Trophoblast cell (in vitro differentiated cells and primary cell): ENCODE measurements around the gene AATK.
A peak's percentile ranks its signal among the peaks of the same experiment; 100 is the strongest.

Experiments used
- DNase-seq, 2 donors: peaks; one replicate each; pipeline ENCODE4 v3.0.0-alpha.2; 2016
- H2AFZ ChIP-seq: 2 replicates; pipeline ENCODE4 v1.6.1; 2013; ENCODE audit warnings: low read length, moderate library complexity, mild to moderate bottlenecking; ENCODE audit not compliant: insufficient read depth, poor library complexity
- H2AK5ac ChIP-seq: 2 replicates; pipeline ENCODE4 v1.6.1; 2013; ENCODE audit warnings: mild to moderate bottlenecking, low read length
- H2BK120ac ChIP-seq: 2 replicates; pipeline ENCODE4 v1.6.1; 2013; ENCODE audit warnings: low read length, mild to moderate bottlenecking, moderate library complexity; ENCODE audit not compliant: insufficient read depth, poor library complexity
- H2BK12ac ChIP-seq: 2 replicates; pipeline ENCODE4 v1.6.1; 2013; ENCODE audit warnings: mild to moderate bottlenecking, low read length, moderate library complexity
- H2BK5ac ChIP-seq: 2 replicates; pipeline ENCODE4 v1.6.1; 2013; ENCODE audit warnings: low read length, low read depth, moderate library complexity, mild to moderate bottlenecking; ENCODE audit not compliant: poor library complexity
- H3K14ac ChIP-seq: 2 replicates; pipeline ENCODE4 v1.6.1; 2013; ENCODE audit warnings: mild to moderate bottlenecking, low read length
- H3K18ac ChIP-seq: 2 replicates; pipeline ENCODE4 v1.6.1; 2013; ENCODE audit warnings: mild to moderate bottlenecking, low read length
- H3K23ac ChIP-seq: 2 replicates; pipeline ENCODE4 v1.6.1; 2013; ENCODE audit warnings: low read length
- H3K27ac ChIP-seq: 2 replicates; pipeline ENCODE4 v1.5.1; 2013; ENCODE audit warnings: low read depth, mild to moderate bottlenecking, inconsistent platforms, low read length, moderate library complexity
- H3K27me3 ChIP-seq: 2 replicates; pipeline ENCODE4 v1.6.1; 2013; ENCODE audit warnings: inconsistent platforms, mild to moderate bottlenecking, low read length, moderate library complexity; ENCODE audit not compliant: insufficient read depth
- H3K36me3 ChIP-seq, 2 experiments: 1 replicate in 1 of 2; 2 replicates in 1 of 2; pipeline ENCODE4 v1.6.1; 2013; ENCODE audit warnings: low read length in 2 of 2, mild to moderate bottlenecking in 2 of 2, moderate library complexity in 1 of 2; ENCODE audit not compliant: insufficient read depth in 2 of 2, control insufficient read depth in 1 of 2
- H3K4ac ChIP-seq: 2 replicates; pipeline ENCODE4 v1.6.1; 2013; ENCODE audit warnings: low read depth, mild to moderate bottlenecking, low read length, moderate library complexity
- H3K4me1 ChIP-seq, 2 experiments: 1 replicate in 1 of 2; 2 replicates in 1 of 2; pipeline ENCODE4 v1.6.1; 2013; ENCODE audit warnings: low read length in 2 of 2, mild to moderate bottlenecking in 2 of 2, moderate library complexity in 1 of 2; ENCODE audit not compliant: insufficient read depth in 2 of 2, control insufficient read depth in 1 of 2
- H3K4me2 ChIP-seq: 2 replicates; pipeline ENCODE4 v1.6.1; 2013; ENCODE audit warnings: inconsistent platforms, mild to moderate bottlenecking, low read length, moderate library complexity
- H3K4me3 ChIP-seq: 2 replicates; pipeline ENCODE4 v1.5.1; 2013; ENCODE audit warnings: mild to moderate bottlenecking, low read depth, low read length, inconsistent platforms
- H3K79me1 ChIP-seq: one replicate; pipeline ENCODE4 v1.6.1; 2013; ENCODE audit warnings: low read length
- H3K79me2 ChIP-seq: 2 replicates; pipeline ENCODE4 v1.6.1; 2013; ENCODE audit warnings: low read length, mild to moderate bottlenecking; ENCODE audit not compliant: control insufficient read depth, insufficient read depth, poor library complexity
- H3K9ac ChIP-seq: 2 replicates; pipeline ENCODE4 v1.6.1; 2013; ENCODE audit warnings: mild to moderate bottlenecking, low read length
- H3K9me3 ChIP-seq: 2 replicates; pipeline ENCODE4 v1.6.1; 2013; ENCODE audit warnings: low read depth, mild to moderate bottlenecking, control low read depth, inconsistent platforms, low read length; ENCODE audit not compliant: insufficient read depth
- H4K12ac ChIP-seq: 2 replicates; pipeline ENCODE4 v1.6.1; 2013; ENCODE audit warnings: low read depth, mild to moderate bottlenecking, low read length, moderate library complexity
- H4K8ac ChIP-seq: 2 replicates; pipeline ENCODE4 v1.6.1; 2013; ENCODE audit warnings: low read depth, mild to moderate bottlenecking, low read length, moderate library complexity
- H4K91ac ChIP-seq: one replicate; pipeline ENCODE4 v1.6.1; 2013; ENCODE audit warnings: low read depth, mild to moderate bottlenecking, low read length, moderate library complexity
- WGBS: extraction: QIAGEN DNeasy Blood & Tissue Kit; methylation state at CpG from one replicate; pipeline ENCODE4 v1.1.7; 2013; ENCODE audit warnings: missing lambda C conversion rate; ENCODE audit not compliant: insufficient read length, insufficient coverage; ENCODE audit errors: extremely low coverage; 5-methylcytosine and 5-hydroxymethylcytosine counted together

Gene AATK

GRCh38 chr17:81180836-81181810 is 15.1 kb upstream of the AATK start:
- H2AK5ac ChIP-seq: no peak overlapping the region
- no peak overlapping the region for H2BK120ac ChIP-seq
- H3K9ac ChIP-seq: no peak overlapping the region
- DNase-seq: no peak
- H3K79me1 ChIP-seq: no peaks in the 10 kb centered on the region
- H3K4me2 ChIP-seq: no peak overlapping the region
- H3K27me3 ChIP-seq: no peaks in the 10 kb centered on the region
- no peak overlapping the region for H2BK5ac ChIP-seq
- H3K4me1 ChIP-seq: no peaks in the 10 kb centered on the region
- H3K4me3 ChIP-seq: peak overlapping the region; percentile 44
- no peak overlapping the region for H3K4ac ChIP-seq
- no peak overlapping the region for H2BK12ac ChIP-seq
- no peak overlapping the region for H4K12ac ChIP-seq
- no peaks in the 10 kb centered on the region for H3K36me3 ChIP-seq
- H2AFZ ChIP-seq: no peak overlapping the region
- no peak overlapping the region for H4K91ac ChIP-seq
- no CpG with 5 or more reads among the region's 49 CpGs for WGBS
- peaks cover 4% of the 10 kb centered on the region for H3K9me3 ChIP-seq
- H3K79me2 ChIP-seq: no peaks in the 10 kb centered on the region
- no peak overlapping the region for H3K27ac ChIP-seq
- no peak overlapping the region for H3K14ac ChIP-seq
- H4K8ac ChIP-seq: no peak overlapping the region
- H3K18ac ChIP-seq: no peak overlapping the region
- H3K23ac ChIP-seq: no peak overlapping the region

- Histone ChIP-seq H3K79me1 (no peaks in the 10 kb centered on the region), H3K4me1 (no peaks in the 10 kb centered on the region), H3K4ac (no peak overlapping the region), H3K9me3 (peaks cover 4% of the 10 kb centered on the region), H3K79me2 (no peaks in the 10 kb centered on the region), H2BK120ac (no peak overlapping the region), H4K91ac (no peak overlapping the region), H3K14ac (no peak overlapping the region), H3K23ac (no peak overlapping the region), H3K36me3 (no peaks in the 10 kb centered on the region), H2AK5ac (no peak overlapping the region), H4K12ac (no peak overlapping the region), H3K27me3 (no peaks in the 10 kb centered on the region), H2BK5ac (no peak overlapping the region), H2AFZ (no peak overlapping the region), H2BK12ac (no peak overlapping the region), H3K4me2 (no peak overlapping the region), H4K8ac (no peak overlapping the region), H3K27ac (no peak overlapping the region), H3K9ac (no peak overlapping the region), H3K18ac (no peak overlapping the region), H3K4me3 (no peak overlapping the region)
- WGBS: no CpG with 5 or more reads among the region's 12 CpGs
- DNase-seq: no peak
Observed at GRCh38 chr17:81179861-81180260, 13.8 kb upstream of the AATK start.

- H3K9me3 ChIP-seq: peaks cover 3% of the 10 kb centered on the region
- DNase-seq: no peak
- H3K79me1 ChIP-seq: no peaks in the 10 kb centered on the region
- no peak overlapping the region for H3K9ac ChIP-seq
- no peak overlapping the region for H3K4me2 ChIP-seq
- H4K91ac ChIP-seq: no peak overlapping the region
- no peak overlapping the region for H4K12ac ChIP-seq
- no peak overlapping the region for H4K8ac ChIP-seq
- H2BK12ac ChIP-seq: no peak overlapping the region
- H3K79me2 ChIP-seq: no peaks in the 10 kb centered on the region
- WGBS: no CpG with 5 or more reads among the region's 9 CpGs
- H3K4me1 ChIP-seq: no peaks in the 10 kb centered on the region
- H3K27ac ChIP-seq: no peak overlapping the region
- no peak overlapping the region for H2AFZ ChIP-seq
- no peak overlapping the region for H2BK120ac ChIP-seq
- H3K36me3 ChIP-seq: no peaks in the 10 kb centered on the region
- H2AK5ac ChIP-seq: no peak overlapping the region
- H3K18ac ChIP-seq: no peak overlapping the region
- H3K14ac ChIP-seq: no peak overlapping the region
- no peak overlapping the region for H3K23ac ChIP-seq
- no peak overlapping the region for H3K4ac ChIP-seq
- H2BK5ac ChIP-seq: no peak overlapping the region
- no peaks in the 10 kb centered on the region for H3K27me3 ChIP-seq
- no peak overlapping the region for H3K4me3 ChIP-seq
Observed at GRCh38 chr17:81179220-81179619, 13.2 kb upstream of the AATK start.

- Histone ChIP-seq H3K14ac (no peak overlapping the region), H3K27ac (no peak overlapping the region), H3K79me1 (no peaks in the 10 kb centered on the region), H2BK120ac (no peak overlapping the region), H3K9me3 (no peaks in the 10 kb centered on the region), H4K8ac (no peak overlapping the region), H3K9ac (no peak overlapping the region), H2BK12ac (no peak overlapping the region), H3K4me1 (no peaks in the 10 kb centered on the region), H2AFZ (no peak overlapping the region), H3K4ac (no peak overlapping the region), H3K36me3 (no peaks in the 10 kb centered on the region), H3K4me2 (no peak overlapping the region), H4K91ac (no peak overlapping the region), H3K27me3 (no peaks in the 10 kb centered on the region), H2AK5ac (no peak overlapping the region), H3K4me3 (no peak overlapping the region), H3K79me2 (no peaks in the 10 kb centered on the region), H4K12ac (no peak overlapping the region), H2BK5ac (no peak overlapping the region), H3K18ac (no peak overlapping the region), H3K23ac (no peak overlapping the region)
- DNase-seq: no peak
- WGBS: no CpG with 5 or more reads among the region's 25 CpGs
Observed at GRCh38 chr17:81178136-81179091, 12.4 kb upstream of the AATK start.
